Neuronal stem cell (in vitro differentiated cells): ENCODE results near the gene NKX2-1.
A peak's percentile ranks its signal among the peaks of the same experiment; 100 is the strongest.
"Not testable (repeated sequence)": the region's sequence is repeated elsewhere in the genome, so short reads cannot be mapped to it uniquely, and the experiment has no call there.

Experiments
- DNase-seq: peaks from one replicate; pipeline ENCODE4 v3.0.0-alpha.2; 2013; ENCODE audit warnings: low spot score
- H2AFZ ChIP-seq: one replicate; pipeline ENCODE4 v1.6.1; 2013; ENCODE audit warnings: mild to moderate bottlenecking, low read length, inconsistent platforms
- H2AK5ac ChIP-seq: 2 replicates; pipeline ENCODE4 v1.6.1; 2013; ENCODE audit warnings: low read depth, mild to moderate bottlenecking, inconsistent platforms, low read length, moderate library complexity, mixed read lengths
- H2BK120ac ChIP-seq: 2 replicates; pipeline ENCODE4 v1.6.1; 2013; ENCODE audit warnings: low read depth, mild to moderate bottlenecking, inconsistent platforms, low read length, moderate library complexity, mixed read lengths
- H2BK12ac ChIP-seq: one replicate; pipeline ENCODE4 v1.6.1; 2013; ENCODE audit warnings: low read length, inconsistent platforms
- H2BK15ac ChIP-seq: 2 replicates; pipeline ENCODE4 v1.6.1; 2013; ENCODE audit warnings: mild to moderate bottlenecking, low read length, inconsistent platforms, mixed read lengths
- H2BK5ac ChIP-seq: one replicate; pipeline ENCODE4 v1.6.1; 2013; ENCODE audit warnings: inconsistent platforms, mild to moderate bottlenecking, low read length, moderate library complexity
- H3K14ac ChIP-seq: one replicate; pipeline ENCODE4 v1.6.1; 2013; ENCODE audit warnings: low read length, inconsistent platforms
- H3K18ac ChIP-seq: 2 replicates; pipeline ENCODE4 v1.6.1; 2013; ENCODE audit warnings: low read length, inconsistent platforms
- H3K23ac ChIP-seq: 2 replicates; pipeline ENCODE4 v1.6.1; 2013; ENCODE audit warnings: low read depth, mild to moderate bottlenecking, mixed read lengths, low read length, inconsistent platforms; ENCODE audit not compliant: poor library complexity
- H3K27ac ChIP-seq: replicated peaks from 3 replicates; pipeline ENCODE4 v1.5.1; 2013; ENCODE audit warnings: low read length, inconsistent platforms
- H3K27me3 ChIP-seq, 3 experiments: 2 replicates each; pipeline ENCODE4 v1.6.1; 2013; ENCODE audit warnings: low read length in 3 of 3, mild to moderate bottlenecking in 2 of 3, inconsistent platforms in 1 of 3, low read depth in 1 of 3, mixed read lengths in 1 of 3, moderate library complexity in 1 of 3; ENCODE audit not compliant: control insufficient read depth in 3 of 3, insufficient read depth in 3 of 3
- H3K36me3 ChIP-seq, 2 donors: replicated peaks in 1 of 2; 2 replicates each; pipeline ENCODE4 v1.6.1; 2013; ENCODE audit warnings: low read length in 2 of 2; ENCODE audit not compliant: control insufficient read depth in 2 of 2, insufficient read depth in 2 of 2
- H3K4ac ChIP-seq: 2 replicates; pipeline ENCODE4 v1.6.1; 2013; ENCODE audit warnings: inconsistent platforms, mild to moderate bottlenecking, low read length, moderate library complexity
- H3K4me1 ChIP-seq, 2 donors: 1 replicate in 1 of 2; 2 replicates in 1 of 2; pipeline ENCODE4 v1.6.1; 2013; ENCODE audit warnings: low read length in 2 of 2, low read depth in 1 of 2; ENCODE audit not compliant: control insufficient read depth in 2 of 2, insufficient read depth in 1 of 2
- H3K4me2 ChIP-seq: one replicate; pipeline ENCODE4 v1.6.1; 2013; ENCODE audit warnings: mild to moderate bottlenecking, low read length, inconsistent platforms; ENCODE audit not compliant: insufficient read depth, poor library complexity, severe bottlenecking
- H3K4me3 ChIP-seq, 2 donors: 2 replicates each; pipeline ENCODE4 v1.5.1; 2013; ENCODE audit warnings: low read length in 2 of 2, mild to moderate bottlenecking in 2 of 2, inconsistent platforms in 1 of 2, moderate library complexity in 1 of 2
- H3K79me1 ChIP-seq: one replicate; pipeline ENCODE4 v1.6.1; 2013; ENCODE audit warnings: low read depth, mild to moderate bottlenecking, inconsistent platforms, low read length, moderate library complexity
- H3K9ac ChIP-seq: one replicate; pipeline ENCODE4 v1.6.1; 2013; ENCODE audit warnings: mild to moderate bottlenecking, low read depth, low read length, inconsistent platforms; ENCODE audit not compliant: poor library complexity
- H3K9me3 ChIP-seq, 2 donors: replicated peaks in 1 of 2; 2 replicates each; pipeline versions ENCODE3 to v1.6.1; 2013; ENCODE audit warnings: low read length in 2 of 2, mild to moderate bottlenecking in 2 of 2, inconsistent platforms in 1 of 2, low read depth in 1 of 2, mixed read lengths in 1 of 2, moderate library complexity in 1 of 2; ENCODE audit not compliant: control insufficient read depth in 2 of 2, insufficient read depth in 1 of 2
- H4K8ac ChIP-seq: one replicate; pipeline ENCODE4 v1.6.1; 2013; ENCODE audit warnings: low read depth, mild to moderate bottlenecking, inconsistent platforms, low read length, moderate library complexity
- H4K91ac ChIP-seq: one replicate; pipeline ENCODE4 v1.6.1; 2013; ENCODE audit warnings: low read length, low read depth, mild to moderate bottlenecking, inconsistent platforms; ENCODE audit not compliant: poor library complexity
- WGBS, 2 donors: extraction: QIAGEN DNeasy Blood & Tissue Kit; methylation state at CpG; one replicate each; pipeline ENCODE4 v1.1.7; 2013; ENCODE audit warnings: missing lambda C conversion rate in 2 of 2, mixed read lengths in 1 of 2; ENCODE audit not compliant: insufficient read length in 2 of 2, insufficient replicate concordance in 1 of 2; ENCODE audit errors: extremely low coverage in 2 of 2; 5-methylcytosine and 5-hydroxymethylcytosine counted together

Gene NKX2-1

GRCh38 chr14:36553656-36554260 is 33.7 kb upstream of the NKX2-1 start:
- peak; percentile 24 for DNase-seq

GRCh38 chr14:36550899-36551298 is 30.9 kb upstream of the NKX2-1 start:
- WGBS, 2 donors = no CpG with 5 or more reads among the region's 1 CpG

More at GRCh38 chr14:36553656-36554260, 33.7 kb upstream of the NKX2-1 start:
- no peak overlapping the region for H3K4ac ChIP-seq
- WGBS, 2 donors = no CpG with 5 or more reads among the region's 4 CpGs
- no peak overlapping the region for H3K4me3 ChIP-seq
- no peak overlapping the region for H3K23ac ChIP-seq
- no peak overlapping the region for H2BK15ac ChIP-seq
- H2BK12ac ChIP-seq = no peak overlapping the region
- H3K27me3 ChIP-seq = peaks cover 0 to 33% (median 0%) of the 10 kb centered on the region in 3 experiments
- H3K79me1 ChIP-seq = no peaks in the 10 kb centered on the region
- no peak overlapping the region for H3K4me2 ChIP-seq
- no peak overlapping the region for H2AFZ ChIP-seq
- no peak overlapping the region for H3K27ac ChIP-seq
- H3K14ac ChIP-seq = no peak overlapping the region
- no peaks in the 10 kb centered on the region for H3K36me3 ChIP-seq
- H2AK5ac ChIP-seq = no peak overlapping the region
- H3K18ac ChIP-seq = no peak overlapping the region
- no peak overlapping the region for H4K91ac ChIP-seq
- H3K9me3 ChIP-seq = no peaks in the 10 kb centered on the region
- H2BK5ac ChIP-seq = no peak overlapping the region
- no peak overlapping the region for H3K9ac ChIP-seq
- peaks cover 0 to 2% of the 10 kb centered on the region in 2 donors for H3K4me1 ChIP-seq
- no peak overlapping the region for H4K8ac ChIP-seq
- no peak overlapping the region for H2BK120ac ChIP-seq

GRCh38 chr14:36544280-36544679 is 24.2 kb upstream of the NKX2-1 start:
- not testable (repeated sequence) for H3K4me1 ChIP-seq, H3K9me3 ChIP-seq, H3K18ac ChIP-seq, H3K14ac ChIP-seq, H2AK5ac ChIP-seq, H2BK15ac ChIP-seq, H3K79me1 ChIP-seq, H3K4me3 ChIP-seq, H3K4ac ChIP-seq, H3K4me2 ChIP-seq, DNase-seq, H4K8ac ChIP-seq, H3K36me3 ChIP-seq, H3K27ac ChIP-seq, H2BK12ac ChIP-seq, H3K23ac ChIP-seq, H2BK5ac ChIP-seq, H4K91ac ChIP-seq, H3K9ac ChIP-seq, H2AFZ ChIP-seq, H2BK120ac ChIP-seq
- H3K27me3 ChIP-seq = peaks cover 0 to 23% (median 0%) of the 10 kb centered on the region in 3 experiments
- WGBS, 2 donors = no CpG with 5 or more reads among the region's 16 CpGs

More at GRCh38 chr14:36550899-36551298, 30.9 kb upstream of the NKX2-1 start:
- Histone ChIP-seq H2BK15ac (no peak overlapping the region), H3K4ac (no peak overlapping the region), H3K4me3 (no peak overlapping the region), H3K79me1 (no peaks in the 10 kb centered on the region), H3K18ac (no peak overlapping the region), H2BK120ac (no peak overlapping the region), H2AK5ac (no peak overlapping the region), H3K9ac (no peak overlapping the region), H3K4me1 (no peaks in the 10 kb centered on the region), H3K36me3 (no peaks in the 10 kb centered on the region), H4K91ac (no peak overlapping the region), H3K23ac (no peak overlapping the region), H3K14ac (no peak overlapping the region), H3K27me3 (peaks cover 0 to 21% (median 0%) of the 10 kb centered on the region in 3 experiments), H4K8ac (no peak overlapping the region), H2AFZ (no peak overlapping the region), H3K9me3 (no peaks in the 10 kb centered on the region), H3K27ac (no peak overlapping the region), H2BK12ac (no peak overlapping the region), H3K4me2 (no peak overlapping the region), H2BK5ac (no peak overlapping the region)
- DNase-seq = no peak

GRCh38 chr14:36538051-36538450 is 18.0 kb upstream of the NKX2-1 start:
- no CpG with 5 or more reads among the region's 1 CpG for WGBS, 2 donors
- H2BK15ac ChIP-seq = no peak overlapping the region
- no peak overlapping the region for H2BK5ac ChIP-seq
- H3K4ac ChIP-seq = no peak overlapping the region
- peaks cover 0 to 24% (median 0%) of the 10 kb centered on the region in 3 experiments for H3K27me3 ChIP-seq
- H4K91ac ChIP-seq = no peak overlapping the region
- no peak overlapping the region for H3K23ac ChIP-seq
- H3K79me1 ChIP-seq = no peaks in the 10 kb centered on the region
- no peak for DNase-seq
- H3K4me1 ChIP-seq = no peaks in the 10 kb centered on the region
- H3K9me3 ChIP-seq = no peaks in the 10 kb centered on the region
- H3K27ac ChIP-seq = no peak overlapping the region
- H2BK120ac ChIP-seq = no peak overlapping the region
- H2AK5ac ChIP-seq = no peak overlapping the region
- no peak overlapping the region for H3K18ac ChIP-seq
- H3K4me2 ChIP-seq = no peak overlapping the region
- H3K36me3 ChIP-seq = no peaks in the 10 kb centered on the region
- no peak overlapping the region for H2AFZ ChIP-seq
- no peak overlapping the region for H4K8ac ChIP-seq
- no peak overlapping the region for H3K4me3 ChIP-seq
- no peak overlapping the region for H3K14ac ChIP-seq
- no peak overlapping the region for H2BK12ac ChIP-seq
- H3K9ac ChIP-seq = no peak overlapping the region
